ENCODE data around the gene ZNF555.
A peak's percentile ranks its signal among the peaks of the same experiment; 100 is the strongest.
"Not testable (repeated sequence)": the region's sequence is repeated elsewhere in the genome, so short reads cannot be mapped to it uniquely, and the experiment has no call there.

The ZNF555 gene

GRCh38 chr19:2840794-2841791 is at the start of gene ZNF555:
Gene ZNF555, plus strand, starts transcription at chr19:2841475. Its CDS starts 98 bp downstream, at chr19:2841573.
- H3K4me3 ChIP-seq (ENCODE audit: low read depth, low read length): peak within 1 kb of the TSS; percentile 60
- TF ChIP-seq POLR2A (IDR thresholded peaks at IDR 0.05; ENCODE audit: extremely low read depth, insufficient read length): peak; percentile 27
- 0 out of 2 replicates have a peak, but pooled peaks have one; percentile 17 for TF ChIP-seq MYC (IDR thresholded peaks at IDR 0.05; ENCODE audit: low read depth, low read length)
- peak; percentile 14 for TF ChIP-seq CTCF (IDR thresholded peaks at IDR 0.05; ENCODE audit: low read depth, low read length)
- no peak; the same call in none of the 2 replicates for TF ChIP-seq MAX (IDR thresholded peaks at IDR 0.05; ENCODE audit: low read depth, low read length)
- peak; percentile 97 for DNase-seq (ENCODE audit: low read depth)

- H3K4me3 ChIP-seq (ENCODE audit: low read depth, low read length): no peak overlapping the region
- TF ChIP-seq CTCF (IDR thresholded peaks at IDR 0.05; ENCODE audit: low read depth, low read length): no peak
- TF ChIP-seq MAX (IDR thresholded peaks at IDR 0.05; ENCODE audit: low read depth, low read length): no peak
- no peak for TF ChIP-seq MYC (IDR thresholded peaks at IDR 0.05; ENCODE audit: low read depth, low read length)
- TF ChIP-seq POLR2A (IDR thresholded peaks at IDR 0.05; ENCODE audit: extremely low read depth, insufficient read length): no peak
- DNase-seq (ENCODE audit: low read depth): no peak
Measured at GRCh38 chr19:2791876-2792275, 49.4 kb upstream of the ZNF555 start.

- H3K4me3 ChIP-seq (ENCODE audit: low read depth, low read length); DNase-seq (ENCODE audit: low read depth): not testable (repeated sequence)
Measured at GRCh38 chr19:2792666-2793065, 48.6 kb upstream of the ZNF555 start.

- TF ChIP-seq MYC (IDR thresholded peaks at IDR 0.05; ENCODE audit: low read depth, low read length) (no peak), MAX (IDR thresholded peaks at IDR 0.05; ENCODE audit: low read depth, low read length) (no peak), CTCF (IDR thresholded peaks at IDR 0.05; ENCODE audit: low read depth, low read length) (no peak), POLR2A (IDR thresholded peaks at IDR 0.05; ENCODE audit: extremely low read depth, insufficient read length) (no peak)
- no peak for DNase-seq (ENCODE audit: low read depth)
- no peak overlapping the region for H3K4me3 ChIP-seq (ENCODE audit: low read depth, low read length)
Measured at GRCh38 chr19:2793126-2793525, 48.1 kb upstream of the ZNF555 start.

GRCh38 chr19:2793577-2793976 is 47.7 kb upstream of the ZNF555 start:
- TF ChIP-seq POLR2A (IDR thresholded peaks at IDR 0.05; ENCODE audit: extremely low read depth, insufficient read length): no peak
- no peak for TF ChIP-seq MYC (IDR thresholded peaks at IDR 0.05; ENCODE audit: low read depth, low read length)
- TF ChIP-seq MAX (IDR thresholded peaks at IDR 0.05; ENCODE audit: low read depth, low read length): no peak
- TF ChIP-seq CTCF (IDR thresholded peaks at IDR 0.05; ENCODE audit: low read depth, low read length): no peak
- no peak for DNase-seq (ENCODE audit: low read depth)
- H3K4me3 ChIP-seq (ENCODE audit: low read depth, low read length): no peak overlapping the region

GRCh38 chr19:2795827-2796658 is 45.2 kb upstream of the ZNF555 start:
- no peak overlapping the region for H3K4me3 ChIP-seq (ENCODE audit: low read depth, low read length)
- DNase-seq (ENCODE audit: low read depth): no peak
- TF ChIP-seq MYC (IDR thresholded peaks at IDR 0.05; ENCODE audit: low read depth, low read length): no peak
- no peak for TF ChIP-seq MAX (IDR thresholded peaks at IDR 0.05; ENCODE audit: low read depth, low read length)
- no peak for TF ChIP-seq CTCF (IDR thresholded peaks at IDR 0.05; ENCODE audit: low read depth, low read length)
- no peak for TF ChIP-seq POLR2A (IDR thresholded peaks at IDR 0.05; ENCODE audit: extremely low read depth, insufficient read length)
